NCI-H226 (cell line): Measurements from ENCODE around the gene OTOGL.
"Not testable (repeated sequence)": the region's sequence is repeated elsewhere in the genome, so short reads cannot be mapped to it uniquely, and the experiment has no call there.

Experiments used
- DNase-seq: peaks from one replicate; pipeline ENCODE4 v3.0.0-alpha.2; 2015

OTOGL gene

GRCh38 chr12:80234667-80235066 lies 135.3 kb downstream of the OTOGL start:
- DNase-seq: no peak

GRCh38 chr12:80235944-80236343 lies 136.6 kb downstream of the OTOGL start:
- DNase-seq: no peak

GRCh38 chr12:80239867-80240266 lies 140.5 kb downstream of the OTOGL start:
- no peak for DNase-seq

- peak; percentile 22 for DNase-seq
Observed at GRCh38 chr12:80241576-80242273, 142.4 kb downstream of the OTOGL start.

GRCh38 chr12:80242321-80242720 lies 143.0 kb downstream of the OTOGL start:
- no peak for DNase-seq

- DNase-seq: not testable (repeated sequence)
Observed at GRCh38 chr12:80249581-80249980, 150.2 kb downstream of the OTOGL start.

GRCh38 chr12:80257920-80258319 lies 158.6 kb downstream of the OTOGL start:
- DNase-seq: no peak

GRCh38 chr12:80260269-80260668 lies 160.9 kb downstream of the OTOGL start:
- DNase-seq: no peak

- no peak for DNase-seq
Observed at GRCh38 chr12:80261403-80261802, 162.1 kb downstream of the OTOGL start.

GRCh38 chr12:80262346-80262745 lies 163.0 kb downstream of the OTOGL start:
- no peak for DNase-seq

- DNase-seq: no peak
Observed at GRCh38 chr12:80262771-80263170, 163.4 kb downstream of the OTOGL start.

- DNase-seq: no peak
Observed at GRCh38 chr12:80264386-80264785, 165.0 kb downstream of the OTOGL start.

GRCh38 chr12:80264891-80265290 lies 165.6 kb downstream of the OTOGL start:
- no peak for DNase-seq

GRCh38 chr12:80268924-80269749 lies 169.8 kb downstream of the OTOGL start:
- DNase-seq: peak; percentile 90

GRCh38 chr12:80269803-80270552 lies 170.6 kb downstream of the OTOGL start:
- peak; percentile 45 for DNase-seq

- DNase-seq: no peak
Observed at GRCh38 chr12:80271780-80272179, 172.4 kb downstream of the OTOGL start.

GRCh38 chr12:80272387-80272915 lies 173.1 kb downstream of the OTOGL start:
- DNase-seq: no peak

- no peak for DNase-seq
Observed at GRCh38 chr12:80273144-80273543, 173.8 kb downstream of the OTOGL start.

GRCh38 chr12:80277732-80278131 lies 178.4 kb downstream of the OTOGL start:
- no peak for DNase-seq

GRCh38 chr12:80282226-80282625 lies 182.9 kb downstream of the OTOGL start:
- no peak for DNase-seq

GRCh38 chr12:80282761-80283160 lies 183.4 kb downstream of the OTOGL start:
- no peak for DNase-seq

GRCh38 chr12:80291108-80291754 lies 191.9 kb downstream of the OTOGL start:
- no peak for DNase-seq

GRCh38 chr12:80293347-80293746 lies 194.0 kb downstream of the OTOGL start:
- DNase-seq: no peak
